ENCODE data around the gene FOXL2NB. TPM values are rescaled to one million over a fixed set of nuclear protein-coding genes. Genes with fewer than 3 reads are reported as not detected.
A peak's percentile ranks its signal among the peaks of the same experiment; 100 is the strongest.
"Not testable (repeated sequence)": the region's sequence is repeated elsewhere in the genome, so short reads cannot be mapped to it uniquely, and the experiment has no call there.

The FOXL2NB gene
- polyA plus RNA-seq (ENCODE audit: insufficient read length in 12 of 12): under 1 TPM in 4 of 12 donors, not detected in 8; 0.07 to 0.26 (median 0.10) TPM
- long read RNA-seq, donor 1: 0 reads
- long read RNA-seq, donor 2: 0 reads
- long read RNA-seq, donor 3: 0 reads
- long read RNA-seq, donor 4: 0 reads
- long read RNA-seq, donor 5: 0 reads
- long read RNA-seq, donor 6: 0 reads
- long read RNA-seq, donor 7: 0 reads
- long read RNA-seq, donor 8: 0 reads
- long read RNA-seq, donor 9: 0 reads
- long read RNA-seq, donor 10: 0 reads
- long read RNA-seq, donor 11: 0 reads

GRCh38 chr3:138946663-138947494 lies at the start of gene FOXL2NB, which contains the start of gene FOXL2:
FOXL2NB (plus strand) TSS chr3:138947217; CDS start chr3:138947365, 148 bp downstream.
FOXL2 (minus strand) TSS chr3:138947137; CDS start chr3:138946722, 415 bp downstream.
- DNase-seq: no peak

- peak; percentile 51 for DNase-seq
Observed at GRCh38 chr3:138898301-138898700, 48.7 kb upstream of the FOXL2NB start.

GRCh38 chr3:138898708-138899107 lies 48.3 kb upstream of the FOXL2NB start:
- no peak for DNase-seq

- DNase-seq: no peak
Observed at GRCh38 chr3:138899351-138899991, 47.5 kb upstream of the FOXL2NB start.

- DNase-seq: no peak
Observed at GRCh38 chr3:138901567-138901966, 45.5 kb upstream of the FOXL2NB start.

- no peak for DNase-seq
Observed at GRCh38 chr3:138902171-138902570, 44.8 kb upstream of the FOXL2NB start.

GRCh38 chr3:138907539-138907938 lies 39.5 kb upstream of the FOXL2NB start:
- no peak for DNase-seq

- no peak for DNase-seq
Observed at GRCh38 chr3:138908846-138909245, 38.2 kb upstream of the FOXL2NB start.

- no peak for DNase-seq
Observed at GRCh38 chr3:138909904-138910303, 37.1 kb upstream of the FOXL2NB start.

GRCh38 chr3:138911621-138912020 lies 35.4 kb upstream of the FOXL2NB start:
- no peak for DNase-seq

- no peak for DNase-seq
Observed at GRCh38 chr3:138912237-138912636, 34.8 kb upstream of the FOXL2NB start.

- DNase-seq: no peak
Observed at GRCh38 chr3:138913766-138914165, 33.3 kb upstream of the FOXL2NB start.

GRCh38 chr3:138914870-138915502 lies 32.0 kb upstream of the FOXL2NB start:
- no peak for DNase-seq

- peak; percentile 94 for DNase-seq
Observed at GRCh38 chr3:138915503-138916498, 31.2 kb upstream of the FOXL2NB start.

GRCh38 chr3:138916824-138917223 lies 30.2 kb upstream of the FOXL2NB start:
- DNase-seq: no peak

- no peak for DNase-seq
Observed at GRCh38 chr3:138919325-138919724, 27.7 kb upstream of the FOXL2NB start.

- DNase-seq: no peak
Observed at GRCh38 chr3:138921316-138922292, 25.4 kb upstream of the FOXL2NB start.

- not testable (repeated sequence) for DNase-seq
Observed at GRCh38 chr3:138922400-138922799, 24.6 kb upstream of the FOXL2NB start.

- peak; percentile 61 for DNase-seq
Observed at GRCh38 chr3:138923531-138923994, 23.5 kb upstream of the FOXL2NB start.
